NCI-H345 treated with DMSO at 0.1 percent for 48 hours (cell line): Measurements from ENCODE around the gene C1orf216.
A peak's percentile ranks its signal among the peaks of the same experiment; 100 is the strongest.
"Not testable (repeated sequence)": the region's sequence is repeated elsewhere in the genome, so short reads cannot be mapped to it uniquely, and the experiment has no call there.

Experiments
- DNase-seq: peaks from one replicate; lab custom pipeline; 2025; ENCODE audit not compliant: unreplicated experiment; lab: John Stamatoyannopoulos, UW

Gene C1orf216

GRCh38 chr1:35707601-35708440, 10.9 kb downstream of the C1orf216 start:
- DNase-seq, result peak; percentile 76

GRCh38 chr1:35706846-35707600, 11.7 kb downstream of the C1orf216 start:
- peak; percentile 33 for DNase-seq

GRCh38 chr1:35702508-35702907, 16.2 kb downstream of the C1orf216 start:
- DNase-seq, result no peak

- DNase-seq, result not testable (repeated sequence)
Observed at GRCh38 chr1:35699152-35699551, 19.5 kb downstream of the C1orf216 start.

GRCh38 chr1:35692317-35692716, 26.4 kb downstream of the C1orf216 start:
- no peak for DNase-seq

GRCh38 chr1:35691571-35692220, 27.0 kb downstream of the C1orf216 start:
- DNase-seq, result no peak

- peak; percentile 90 for DNase-seq
Observed at GRCh38 chr1:35691080-35691479, 27.6 kb downstream of the C1orf216 start.

DNA sequence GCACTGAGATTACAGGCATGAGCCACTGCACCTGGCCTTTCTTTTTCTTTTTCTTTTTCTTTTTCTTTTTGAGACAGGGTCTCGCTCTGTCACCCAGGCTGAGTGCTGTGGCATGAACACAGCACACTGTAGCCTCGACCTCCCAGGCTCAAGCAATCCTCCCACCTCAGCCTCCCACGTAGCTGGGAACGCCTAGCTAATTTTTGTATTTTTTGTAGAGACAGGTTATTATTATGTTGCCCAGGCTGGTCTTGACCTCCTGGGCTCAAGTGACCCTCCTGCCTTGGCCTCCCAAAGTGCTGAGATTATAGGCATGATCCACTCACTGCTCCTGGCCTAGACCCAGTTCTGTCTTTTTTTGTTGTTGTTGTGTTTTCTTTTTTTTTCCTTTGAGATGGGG, 28.6 kb downstream of the C1orf216 start:
- not testable (repeated sequence) for DNase-seq

DNA sequence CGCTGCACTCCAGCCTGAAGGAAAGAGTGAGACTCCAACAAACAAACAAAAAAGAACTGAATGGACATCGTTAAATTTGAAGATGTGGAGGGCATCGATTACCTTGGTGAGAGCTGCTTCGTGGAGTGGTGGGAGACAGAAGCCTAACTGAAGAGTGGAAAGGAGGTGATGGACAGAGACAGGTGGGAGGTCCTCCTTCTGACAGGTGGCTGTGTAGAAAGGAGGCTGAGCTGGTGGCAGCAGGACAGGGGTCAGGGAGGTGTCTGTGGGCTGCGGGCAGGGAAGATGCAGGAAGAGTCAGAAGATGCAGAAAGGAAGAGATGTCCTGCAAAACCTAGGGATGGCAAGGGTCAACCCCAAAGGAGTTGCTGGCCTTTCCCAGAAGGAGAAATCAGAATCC, 30.5 kb downstream of the C1orf216 start:
- DNase-seq, result no peak

- no peak for DNase-seq
Observed at GRCh38 chr1:35683012-35683411, 35.7 kb downstream of the C1orf216 start.

- DNase-seq, result no peak
Observed at GRCh38 chr1:35680271-35680670, 38.4 kb downstream of the C1orf216 start.

GRCh38 chr1:35675773-35676172, 42.9 kb downstream of the C1orf216 start:
- DNase-seq, result no peak

DNA sequence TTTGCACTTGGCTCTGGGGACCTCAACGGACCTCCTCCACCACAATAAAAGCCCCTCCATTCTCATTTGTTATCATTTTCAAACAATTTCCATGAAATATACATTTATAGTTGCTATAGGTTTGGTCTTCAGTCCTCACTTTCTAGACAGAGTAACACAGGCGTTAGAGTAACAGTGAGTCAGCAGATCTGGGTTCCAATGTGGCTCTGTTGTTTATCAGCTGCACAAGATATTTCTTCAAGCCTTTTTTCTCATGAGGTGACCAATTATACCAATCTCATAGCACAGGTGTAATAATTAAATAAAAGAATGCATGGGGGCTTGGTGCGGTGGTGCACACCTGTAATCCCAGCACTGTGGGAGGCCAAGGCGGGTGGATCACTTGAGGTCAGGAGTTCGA, 44.6 kb downstream of the C1orf216 start:
- DNase-seq, result no peak

- DNase-seq, result no peak
Observed at GRCh38 chr1:35672116-35672515, 46.6 kb downstream of the C1orf216 start.

- no peak for DNase-seq
Observed at GRCh38 chr1:35668506-35668905, 50.2 kb downstream of the C1orf216 start.

GRCh38 chr1:35666916-35667315, 51.8 kb downstream of the C1orf216 start:
- DNase-seq, result no peak

- no peak for DNase-seq
Observed at GRCh38 chr1:35666216-35666615, 52.5 kb downstream of the C1orf216 start.
